HG03025 (cell line): ENCODE measurements around the gene HUNK.

ENCODE experiments used
- ATAC-seq: cut with Tn5 transposase; IDR thresholded peaks from one replicate; pipeline ENCODE4 v1.9.1; 2021; ENCODE audit warnings: mild to moderate bottlenecking, moderate library complexity; ENCODE audit not compliant: unreplicated experiment, low FRiP score

The HUNK gene

DNA sequence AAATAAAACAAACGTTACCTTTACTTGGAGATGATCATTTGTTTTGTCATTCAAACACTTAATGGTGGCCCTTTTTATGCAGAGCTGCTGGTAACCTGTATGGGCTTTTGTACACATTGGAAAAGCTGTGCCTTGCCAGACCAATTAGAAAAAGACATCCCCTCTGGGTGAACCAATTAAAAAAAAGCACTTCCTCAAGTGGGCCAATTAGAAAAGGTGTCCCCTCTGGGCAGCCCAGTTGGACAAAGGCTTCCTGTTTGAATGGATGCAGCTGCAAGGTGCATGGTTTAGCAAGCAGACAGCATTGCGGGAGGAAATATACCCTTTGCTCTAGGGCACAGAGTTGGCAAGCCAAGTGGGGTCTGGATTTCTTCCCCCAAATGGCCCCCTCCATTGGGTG lies 21.6 kb downstream of the HUNK start:
- ATAC-seq: no peak

DNA sequence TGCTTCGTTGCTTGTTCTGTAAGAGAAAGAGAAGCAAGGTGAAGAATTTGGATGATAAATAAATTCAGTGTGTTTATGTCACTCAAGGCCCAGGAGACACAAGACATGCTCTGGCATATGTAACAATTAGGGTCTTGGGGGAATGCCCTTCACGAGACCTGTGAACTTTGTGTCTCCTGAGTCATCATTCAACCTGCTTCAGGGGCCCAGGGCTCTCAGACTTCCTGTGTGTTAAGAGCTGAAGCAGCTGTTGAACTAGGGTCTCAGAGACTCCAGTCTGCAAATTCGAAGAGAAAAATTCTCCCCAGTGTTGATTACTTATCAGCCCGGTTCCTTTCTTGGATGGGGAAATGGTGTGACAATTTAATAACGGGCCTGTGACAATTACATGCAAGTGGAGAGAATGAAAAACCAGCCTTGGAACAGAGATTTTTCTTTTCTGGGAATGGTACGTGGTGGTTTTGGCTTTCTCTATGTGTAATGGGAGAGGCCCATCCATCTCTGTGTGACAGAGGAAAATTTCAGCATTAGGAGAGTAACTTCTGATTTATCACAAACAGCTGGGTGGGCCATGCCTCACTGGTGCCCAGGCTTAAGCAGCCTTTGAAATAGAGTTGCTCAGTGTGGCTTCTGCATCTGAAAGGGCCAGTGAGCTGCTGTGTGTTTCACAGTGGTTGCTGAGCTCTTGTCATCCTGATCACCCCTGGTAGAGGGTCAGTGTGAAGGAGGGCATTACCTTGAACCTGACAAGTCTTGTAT lies 22.4 kb downstream of the HUNK start:
- no peak for ATAC-seq

DNA sequence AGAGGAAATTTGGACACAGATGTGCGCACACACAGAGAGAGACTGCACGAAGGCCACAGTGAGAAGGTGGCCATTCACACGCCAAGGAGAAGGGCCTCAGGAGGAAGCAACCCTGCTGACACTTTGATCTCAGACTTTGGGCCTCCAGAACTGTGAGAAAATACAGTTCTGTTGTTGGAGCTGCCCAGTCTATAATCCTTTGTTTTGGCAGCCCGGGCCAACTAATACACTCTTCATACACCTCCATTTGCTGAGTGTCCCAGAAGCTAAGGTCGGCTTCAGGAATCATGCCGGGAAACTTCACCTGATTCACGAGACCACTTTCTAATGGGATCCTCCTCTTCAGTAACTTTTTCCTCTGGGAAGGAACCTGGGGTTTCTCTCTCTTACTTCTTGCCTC lies 23.2 kb downstream of the HUNK start:
- ATAC-seq: no peak

DNA sequence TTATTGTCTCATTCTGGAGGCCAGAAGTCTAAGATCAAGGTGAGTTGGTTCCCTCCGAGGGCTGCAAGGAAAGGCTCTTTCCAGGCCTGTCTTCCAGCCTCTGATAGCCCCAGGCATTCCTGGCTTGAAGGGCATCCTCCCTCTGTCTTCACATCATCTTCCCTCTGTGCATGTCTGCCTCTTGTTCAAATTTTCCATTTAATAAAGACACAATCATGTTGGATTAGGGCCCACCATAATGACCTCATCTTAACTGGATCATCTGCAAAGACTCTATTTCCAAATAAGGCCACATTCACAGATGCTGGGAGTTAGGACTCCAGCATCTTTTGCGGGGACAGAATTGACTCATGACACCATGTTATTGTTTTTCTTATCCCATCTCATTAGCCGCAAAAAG lies 24.5 kb downstream of the HUNK start:
- no peak for ATAC-seq

DNA sequence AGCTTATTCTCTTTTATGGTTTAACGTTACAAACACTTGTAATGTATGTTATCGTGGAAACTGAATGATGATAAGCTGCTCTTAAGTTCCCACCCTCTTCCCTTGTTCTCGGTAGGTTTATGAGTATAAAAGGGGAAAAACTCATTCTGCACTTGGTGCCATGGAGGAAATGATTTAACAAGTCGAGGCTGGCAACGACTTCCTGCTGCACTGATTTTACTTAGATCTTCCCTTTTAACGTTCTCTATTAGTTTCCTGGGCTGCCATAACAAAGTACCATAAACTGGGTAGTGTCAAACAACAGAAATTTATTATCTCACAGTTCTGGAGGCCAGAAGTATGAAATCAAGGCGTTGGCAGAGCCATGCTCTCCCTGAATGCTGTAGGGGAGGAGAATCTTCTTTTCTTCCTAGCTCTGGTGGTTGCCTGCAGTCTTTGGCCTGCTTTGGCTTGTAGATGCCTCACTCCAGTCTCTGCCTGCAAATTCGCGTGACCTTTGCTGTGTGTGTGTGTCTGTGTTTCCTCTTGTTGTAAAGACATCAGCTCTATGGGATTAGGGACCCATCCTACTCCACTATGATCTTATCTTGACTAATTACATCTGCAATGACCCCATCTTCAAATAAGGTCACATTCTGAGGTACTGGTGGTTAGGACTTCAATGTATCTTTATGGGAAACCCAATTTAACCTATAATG lies 26.3 kb downstream of the HUNK start:
- ATAC-seq: no peak

DNA sequence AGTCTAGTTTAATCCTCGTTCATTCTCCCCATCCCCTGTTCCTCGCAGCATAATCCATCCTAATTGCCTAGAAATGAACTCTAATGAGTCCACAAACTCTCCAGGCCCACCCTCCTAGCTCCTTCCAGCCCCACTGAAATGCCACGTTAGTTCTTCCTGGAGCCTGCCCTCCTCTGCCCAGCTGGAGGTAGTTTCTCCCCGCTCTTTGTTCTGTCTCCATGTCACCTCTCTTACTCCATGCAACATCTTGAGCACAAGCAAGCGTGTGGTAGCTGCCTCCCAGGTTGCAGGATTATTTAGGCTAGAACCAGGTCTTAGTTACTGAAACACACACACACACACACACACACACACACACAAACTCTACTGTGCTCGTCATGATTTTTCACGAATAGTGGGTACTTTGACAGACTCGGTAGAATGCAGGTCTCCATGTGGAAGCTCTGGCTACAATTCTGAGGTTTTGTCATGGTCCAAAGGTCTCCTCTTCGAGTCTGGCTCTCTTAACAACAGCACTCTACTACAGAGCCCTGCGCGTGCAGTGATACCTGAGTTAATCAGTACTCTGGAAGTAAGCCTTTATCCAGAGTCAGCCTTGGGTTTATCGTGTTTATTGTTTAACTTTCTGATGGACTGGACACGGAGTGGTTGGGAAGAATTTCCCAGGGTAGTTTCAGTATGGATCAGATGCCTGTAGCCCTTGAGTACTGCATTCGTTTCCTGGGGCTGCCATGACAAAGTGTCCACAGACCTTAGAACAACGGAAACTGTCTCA lies 27.5 kb downstream of the HUNK start:
- no peak for ATAC-seq

DNA sequence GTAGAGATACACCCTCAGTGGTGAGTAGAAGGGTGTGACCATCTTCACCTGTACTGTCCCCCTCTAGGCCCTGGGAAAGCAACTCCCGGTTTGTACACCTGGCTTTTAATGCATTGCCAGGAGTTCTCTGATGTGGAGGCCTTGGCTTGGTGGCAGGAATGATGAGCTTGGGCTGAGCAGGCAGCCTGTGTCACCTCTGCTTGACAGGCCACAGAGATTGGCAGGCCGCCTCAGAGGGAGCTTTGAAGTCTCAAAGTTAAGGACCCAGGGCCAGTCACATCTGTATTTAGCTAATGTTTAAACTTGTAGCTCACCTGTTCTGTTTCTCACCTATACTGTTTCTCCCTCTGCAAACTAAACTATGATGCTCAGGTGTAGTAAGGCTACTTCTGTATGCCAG lies 28.5 kb downstream of the HUNK start:
- no peak for ATAC-seq

DNA sequence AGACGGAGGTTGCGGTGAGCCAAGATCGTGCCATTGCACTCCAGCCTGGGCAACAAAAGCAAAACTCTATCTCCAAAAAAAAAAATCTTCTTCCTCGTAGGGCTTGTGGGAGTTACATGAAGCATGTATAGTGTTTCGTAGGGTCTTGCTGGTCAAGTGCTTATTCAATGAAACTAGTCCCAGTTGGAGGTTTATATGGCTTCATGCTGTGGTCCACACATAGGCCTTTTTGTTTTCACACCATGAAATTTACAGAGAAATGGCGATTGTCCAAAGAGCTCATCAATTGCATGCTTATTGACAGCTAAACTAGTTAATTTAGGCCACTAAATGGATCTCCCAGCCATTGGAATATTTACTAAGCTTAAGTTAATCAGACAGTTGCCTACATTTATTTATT lies 29.6 kb downstream of the HUNK start:
- ATAC-seq: no peak

DNA sequence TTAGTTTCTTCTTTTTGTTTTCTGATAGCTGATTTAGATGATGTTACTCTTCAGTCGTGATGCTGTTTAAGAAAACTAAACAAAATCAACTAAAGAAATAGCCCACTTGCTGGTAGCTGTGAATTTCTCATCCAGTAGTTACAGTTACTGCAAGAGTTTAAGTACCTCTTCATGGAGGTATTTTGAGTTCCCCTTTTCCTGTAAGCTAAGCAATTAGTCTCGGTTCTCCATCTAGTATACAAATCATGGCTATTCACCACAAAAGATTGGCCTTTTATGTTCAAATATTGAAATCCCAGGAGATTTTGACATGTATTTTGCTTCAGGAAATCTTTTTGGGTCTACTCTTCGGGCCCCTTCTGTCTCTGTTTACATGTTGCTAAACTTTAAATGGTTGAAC lies 31.1 kb downstream of the HUNK start:
- no peak for ATAC-seq

DNA sequence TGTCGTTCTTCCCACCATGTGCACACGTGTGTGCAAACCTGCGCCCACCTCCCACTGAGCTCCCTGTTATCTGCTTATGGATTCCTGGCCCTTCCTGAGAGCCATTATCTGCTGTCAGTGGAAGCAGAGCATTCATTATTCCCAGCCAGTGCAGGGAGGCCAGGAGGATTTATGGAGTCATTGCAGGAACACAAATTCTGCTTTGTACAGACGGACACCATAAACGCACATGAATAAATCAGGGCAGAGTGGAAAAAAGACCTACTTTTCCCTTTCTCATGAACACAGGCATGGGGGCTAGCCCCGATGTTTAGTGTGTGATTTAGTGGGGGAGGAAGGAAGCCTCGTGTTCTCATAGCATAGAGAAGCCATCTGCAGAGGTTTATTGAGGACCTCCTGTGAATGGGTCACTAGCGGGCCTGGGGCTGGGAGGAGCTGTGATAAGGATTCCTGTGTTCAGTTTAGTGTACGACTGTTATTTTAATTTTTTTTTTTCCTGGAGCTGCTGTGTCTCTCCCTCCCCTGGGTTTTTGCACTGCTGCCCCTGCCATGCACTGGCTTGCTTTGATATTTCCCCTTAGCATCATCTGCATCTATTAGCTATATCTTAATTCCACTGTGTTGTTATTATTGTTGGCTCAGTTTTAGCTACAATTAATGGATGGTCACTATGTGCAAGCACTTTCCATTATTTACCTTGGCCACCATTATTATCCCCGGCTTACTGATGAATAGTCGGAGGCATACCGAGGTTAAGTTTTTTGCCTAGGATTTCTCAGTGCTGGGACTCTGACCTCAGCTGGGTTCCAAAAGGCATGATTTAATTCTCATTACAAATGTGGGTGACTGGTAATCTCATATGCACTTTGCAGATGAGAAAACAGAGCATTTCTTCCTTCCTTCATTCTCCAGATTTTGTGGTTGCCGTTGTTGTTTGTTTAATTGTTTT lies 33.0 kb downstream of the HUNK start:
- ATAC-seq: no peak

DNA sequence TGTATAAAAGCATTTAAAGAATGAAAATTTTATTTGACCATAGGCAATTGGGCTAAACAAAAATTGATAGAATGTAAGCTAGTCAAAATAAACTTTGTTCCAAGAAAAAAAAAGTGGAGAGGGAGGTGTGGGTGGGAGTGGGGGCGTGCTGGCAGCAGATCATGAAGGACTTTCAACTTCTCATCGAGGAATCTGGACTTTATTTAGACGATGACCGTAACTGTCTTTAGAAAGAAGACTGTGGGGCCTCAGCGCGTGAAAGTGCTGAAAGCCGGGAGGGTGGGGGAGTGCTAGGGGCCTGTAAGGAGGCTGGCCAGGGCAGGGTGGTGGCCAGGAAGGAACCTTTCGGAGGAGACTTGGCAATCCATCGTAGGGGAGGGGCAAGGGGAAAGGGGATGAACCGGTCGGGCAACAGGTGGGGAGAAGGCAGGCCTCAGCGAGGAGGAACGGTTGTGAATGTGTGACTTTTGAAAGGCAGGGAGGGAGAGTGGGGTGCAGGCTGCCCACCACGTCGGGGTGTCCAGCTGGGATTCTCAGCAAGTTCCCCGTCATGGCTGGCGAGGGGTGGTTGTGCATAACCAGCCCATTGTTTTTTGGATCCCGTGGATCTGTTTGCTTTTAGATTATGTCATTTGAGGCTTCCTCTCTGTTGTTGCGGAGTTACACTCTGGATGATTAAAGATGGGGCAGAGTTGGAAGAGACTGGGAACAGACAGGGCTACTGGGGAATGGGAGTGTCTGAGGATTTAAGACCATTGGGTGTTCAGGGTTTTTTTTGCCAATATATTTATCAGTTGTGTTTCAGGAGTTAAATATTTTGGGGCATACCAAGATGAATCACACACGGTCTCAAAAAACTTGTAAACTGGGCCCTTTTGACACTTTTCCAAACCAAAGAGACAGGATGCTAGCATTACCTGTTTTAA lies 35.5 kb downstream of the HUNK start:
- no peak for ATAC-seq

DNA sequence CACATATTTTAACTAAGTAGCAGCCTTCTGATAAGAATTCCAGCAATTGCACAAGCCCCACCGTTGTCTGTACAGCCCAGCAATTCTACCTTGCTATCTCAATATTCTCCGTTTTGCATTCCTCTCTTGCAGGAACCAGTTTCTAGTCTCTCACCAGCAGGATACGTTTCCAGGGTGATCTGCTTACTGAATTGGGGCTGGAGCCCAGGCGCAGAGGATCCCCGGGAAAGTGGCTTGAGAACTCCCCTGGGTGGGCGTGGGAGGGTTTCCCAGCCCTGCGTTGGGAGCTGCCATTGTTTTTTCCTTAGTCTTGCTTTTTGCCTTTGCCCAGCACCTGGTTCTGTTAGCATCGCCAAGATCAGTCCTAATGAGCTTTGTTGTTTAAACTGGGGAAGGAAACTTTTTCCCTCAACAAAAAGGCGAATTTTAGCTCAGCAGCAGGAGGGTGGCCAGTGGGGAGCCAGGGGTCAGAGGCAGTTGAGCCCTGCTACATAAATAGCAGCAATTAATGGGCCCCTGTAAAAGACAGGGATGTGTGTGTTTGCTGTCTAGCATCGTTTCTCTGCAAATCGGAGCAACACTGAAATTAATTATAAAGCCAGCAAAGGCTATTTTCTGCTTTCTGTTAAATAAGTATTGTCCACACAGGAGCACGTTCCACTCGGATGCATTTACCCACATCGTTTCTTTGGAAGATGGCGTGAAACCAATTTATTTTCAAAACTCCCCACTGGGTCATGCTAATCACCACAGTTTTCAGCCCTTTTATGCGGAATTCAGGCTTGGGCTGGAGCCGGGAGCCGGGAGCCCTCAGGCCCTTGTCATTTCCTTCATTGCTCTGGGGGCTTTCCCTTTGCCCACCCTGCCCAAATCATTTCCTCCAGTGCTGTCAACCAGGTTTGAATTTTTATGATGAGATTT lies 36.6 kb downstream of the HUNK start:
- ATAC-seq: no peak

DNA sequence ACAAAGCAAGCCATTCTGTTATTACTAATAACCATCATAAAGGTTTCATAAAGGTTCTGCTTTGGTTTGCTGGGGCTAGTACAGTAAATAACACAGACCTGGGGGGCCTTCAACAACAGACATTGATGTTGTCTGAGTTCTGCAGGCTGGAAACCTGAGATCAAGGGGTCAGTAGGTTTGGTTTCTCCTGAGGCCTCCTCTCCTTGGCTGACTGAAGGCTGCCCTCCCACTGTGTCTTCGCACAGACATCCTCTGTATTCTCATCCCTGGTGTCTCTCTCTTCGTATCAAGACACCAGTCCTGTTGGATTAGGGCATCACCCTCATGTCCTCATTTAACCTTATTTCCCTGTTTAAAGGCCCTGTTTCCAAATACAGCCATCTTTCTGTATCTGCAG lies 37.3 kb downstream of the HUNK start:
- ATAC-seq: no peak

DNA sequence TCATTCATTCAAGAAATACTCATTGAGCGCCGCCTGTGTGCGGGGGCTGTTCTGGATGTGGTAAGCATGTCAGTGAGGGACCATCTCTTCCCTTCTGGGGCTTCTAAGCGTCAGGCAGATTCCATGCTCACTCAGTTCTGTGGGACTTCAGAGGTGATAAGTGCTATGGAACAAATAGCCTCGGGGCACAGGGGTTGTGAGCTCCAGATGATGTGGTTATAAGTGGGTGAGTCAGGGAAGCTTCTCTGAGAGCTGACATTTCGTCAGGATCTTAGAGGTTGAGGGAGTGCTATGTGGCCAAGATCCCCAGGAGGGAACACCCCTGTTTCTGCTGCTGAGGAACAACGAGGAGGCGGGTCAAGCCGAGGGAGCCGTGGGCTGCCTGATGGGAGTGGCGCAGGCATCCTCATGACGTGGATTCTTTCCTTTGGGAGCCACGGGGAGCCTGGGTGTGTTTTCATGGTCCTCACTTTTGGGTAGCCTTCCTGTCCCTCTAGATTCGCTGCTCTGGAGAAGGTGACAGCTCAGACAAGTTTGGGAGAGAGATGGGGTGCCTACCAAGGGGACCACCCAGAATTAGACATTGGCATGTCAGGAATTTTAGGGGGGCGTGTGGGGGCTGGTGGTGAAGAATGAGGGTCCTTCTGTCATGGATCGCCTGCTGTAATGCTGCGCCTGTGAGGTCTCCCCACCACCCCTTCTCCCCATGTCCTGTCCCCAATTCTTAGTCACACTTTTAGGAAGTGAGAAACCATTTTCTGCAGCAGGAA lies 38.5 kb downstream of the HUNK start:
- no peak for ATAC-seq

DNA sequence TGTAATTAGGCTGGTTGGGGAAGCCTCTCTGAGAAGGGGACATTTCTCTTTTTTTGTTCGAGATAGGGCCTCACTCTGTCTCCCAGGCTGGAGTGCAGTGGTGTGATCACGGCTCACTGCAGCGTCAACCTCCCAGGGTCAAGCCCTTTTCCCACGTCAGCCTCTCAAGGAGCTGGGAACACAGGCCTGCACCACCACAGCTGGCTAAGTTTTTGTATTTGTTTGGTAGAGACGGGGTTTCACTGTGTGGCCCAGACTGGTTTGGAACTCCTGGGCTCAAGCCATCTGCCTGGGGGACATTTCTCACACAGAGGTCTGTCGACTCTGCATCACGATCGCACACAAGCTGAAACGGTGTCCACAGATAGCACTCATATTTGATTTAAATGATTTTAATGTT lies 39.7 kb downstream of the HUNK start:
- no peak for ATAC-seq

DNA sequence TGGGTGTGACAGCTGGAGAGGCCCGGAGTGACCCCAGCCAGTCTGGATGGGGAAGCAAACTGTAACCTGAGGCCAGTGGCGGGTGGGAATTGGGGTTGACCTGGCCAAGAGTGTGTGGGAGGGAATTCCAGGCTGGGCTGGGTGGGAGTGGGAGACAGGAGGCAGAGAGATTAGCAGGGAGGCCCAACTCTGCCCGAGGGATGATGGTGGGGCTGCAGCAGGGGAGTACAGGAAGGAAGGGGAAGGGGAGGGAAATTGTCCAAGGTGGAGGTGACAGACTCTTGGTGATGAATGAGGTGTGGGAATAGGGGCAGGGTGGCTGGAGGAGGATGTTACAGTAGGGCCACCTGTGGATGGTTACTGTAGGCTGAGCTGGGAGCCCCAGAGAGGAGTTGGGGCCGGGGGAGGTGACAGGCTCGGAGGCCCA lies 40.4 kb downstream of the HUNK start:
- no peak for ATAC-seq

DNA sequence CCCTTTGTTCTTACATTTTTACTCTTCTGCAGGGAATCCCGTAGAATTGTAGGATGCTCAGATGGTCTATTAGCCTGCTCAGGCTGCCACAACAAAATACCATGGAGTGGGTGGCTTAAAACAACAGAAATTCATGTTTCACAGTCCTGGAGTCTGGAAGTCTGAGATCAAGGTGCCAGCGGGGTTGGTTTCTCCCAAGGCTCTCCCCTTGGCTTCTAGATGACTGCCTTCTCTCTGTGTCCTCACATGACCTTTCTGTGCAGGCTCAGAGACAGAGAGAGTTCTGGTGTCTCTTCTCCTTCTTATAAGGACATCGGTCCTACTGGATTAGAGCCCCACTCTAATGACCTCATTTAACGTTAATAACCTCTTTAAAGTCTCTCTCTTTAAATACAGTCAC lies 41.7 kb downstream of the HUNK start:
- ATAC-seq: no peak

DNA sequence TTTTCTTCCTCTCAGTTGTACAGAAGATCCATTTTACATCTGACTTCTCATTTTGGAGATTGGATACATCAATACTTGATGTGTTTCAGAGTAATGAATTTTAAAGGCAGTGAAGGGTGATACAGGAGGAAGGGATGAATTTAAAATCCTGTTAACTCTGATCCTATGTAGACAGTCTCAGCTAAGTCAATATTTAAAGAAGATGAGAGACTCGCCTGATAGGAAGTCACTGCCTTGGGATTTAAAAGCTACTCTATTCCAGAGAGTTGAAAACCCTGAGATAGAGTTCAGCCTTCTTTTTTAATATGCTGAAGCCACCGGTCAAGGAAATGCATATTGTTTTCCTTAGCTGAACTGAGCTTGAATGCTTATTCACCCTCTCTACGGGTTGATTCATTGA lies 42.7 kb downstream of the HUNK start:
- no peak for ATAC-seq
